Measurements from ENCODE around the gene DDX31. TPM values are rescaled to one million over a fixed set of nuclear protein-coding genes. Genes with fewer than 3 reads are reported as not detected.

Gene DDX31
- total and polyA plus RNA-seq, 9 of the 15 experiments (the other 6 are each of a cell fraction or from before 2014, with no cell fraction given), result 11.9 to 24.6 (median 22.2) TPM

DNA sequence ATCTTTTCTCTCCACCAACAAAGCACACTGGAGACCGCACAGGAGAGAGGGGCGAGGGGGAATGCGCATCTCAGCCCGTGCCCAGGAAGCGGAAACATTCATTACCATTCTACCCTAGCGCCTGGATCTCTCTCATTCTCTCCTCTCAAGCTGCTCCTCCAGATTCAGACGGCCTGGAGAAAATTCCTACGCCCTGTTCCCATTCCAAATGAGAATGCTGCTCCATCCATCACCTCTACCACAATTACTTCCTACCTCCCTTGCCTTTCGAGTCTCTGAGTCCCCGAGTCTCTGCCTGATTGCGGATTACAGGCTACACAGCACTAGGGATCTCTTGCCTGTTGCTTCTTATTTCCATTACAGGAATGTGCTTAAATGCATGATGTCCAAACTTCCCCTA is 6.7 kb downstream of the DDX31 start:
- FAIRE-seq (no peak), ATAC-seq (no peak), DNase-seq (ENCODE audit: extremely low read depth in 1 of 4, low spot score in 3 of 4) (no peak)
- no peaks in the 10 kb centered on the region for H3K9me3 ChIP-seq (replicated peaks; ENCODE audit: control insufficient read depth, insufficient read depth, low read depth, low read length)
- CTCF ChIA-PET (ENCODE audit: low intra/inter-chr PET ratio), result no interaction called here
- H3K79me2 ChIP-seq (ENCODE audit: control insufficient read depth, insufficient read depth, low read length), result peaks cover 38% of the 10 kb centered on the region
- no peak overlapping the region for H3K4me3 ChIP-seq
- WGBS (ENCODE audit: insufficient coverage, low coverage, missing lambda C conversion rate), result 82% methylated on average over 9 of the region's 11 CpGs
- POLR2A ChIA-PET, result interaction anchor here (0.8 to 1.0 kb wide), 3 partner anchors 8 to 121 kb away, joined by 3 to 5 read pairs (median 3); partner anchors contain the start of gene GTF3C4
- H3K9ac ChIP-seq (ENCODE audit: insufficient read depth in 1 of 2, low read depth in 2 of 2, low read length in 2 of 2), result no peak overlapping the region
- intact Hi-C loops (cut with micrococcal nuclease), result loop anchor here (10.0 kb wide), 1 partner anchor 132 kb away; no protein-coding TSS in a partner anchor
- no peak overlapping the region for H2AFZ ChIP-seq (ENCODE audit: low read depth, low read length)
- H4K20me1 ChIP-seq (replicated peaks; ENCODE audit: control insufficient read depth, insufficient read depth, low read length), result no peaks in the 10 kb centered on the region
- no peaks in the 10 kb centered on the region for H3K27me3 ChIP-seq (ENCODE audit: control insufficient read depth in 2 of 2, insufficient read depth in 2 of 2, low read length in 2 of 2)
- no peak overlapping the region for H3K27ac ChIP-seq (ENCODE audit: extremely low read depth, low read depth, low read length)
- H3K36me3 ChIP-seq (ENCODE audit: control insufficient read depth, insufficient read depth, low read length), result peaks cover 79% of the 10 kb centered on the region
- in situ Hi-C loops (cut with MboI), result no loop called here
- H3K4me2 ChIP-seq (ENCODE audit: insufficient read depth, low read length), result no peak overlapping the region
- H3K4me1 ChIP-seq (replicated peaks in 1 of 2; ENCODE audit: control insufficient read depth in 2 of 2, insufficient read depth in 2 of 2, low read length in 2 of 2), result peaks cover 0 to under 1% of the 10 kb centered on the region in 2 experiments; a peak in 2 of 5 replicates
- H3K9me1 ChIP-seq (ENCODE audit: control insufficient read depth, insufficient read depth, low read length), result no peaks in the 10 kb centered on the region
- BruUV-seq (replicated peaks), result no TSS peak
- TF ChIP-seq MTF1 (CRISPR knock-in tag; IDR thresholded peaks at IDR 0.05; ENCODE audit: borderline replicate concordance) (no peak), GTF2F1 (IDR thresholded peaks at IDR 0.05; ENCODE audit: low read depth, low read length) (no peak), MTA2 (IDR thresholded peaks at IDR 0.05; ENCODE audit: low read depth) (no peak), ZNF165 (CRISPR knock-in tag; IDR thresholded peaks at IDR 0.05; ENCODE audit: borderline replicate concordance) (no peak), NFIC (IDR thresholded peaks at IDR 0.05) (no peak), PTTG1 (tag; IDR thresholded peaks at IDR 0.05; ENCODE audit: low read depth) (no peak), EWSR1 (IDR thresholded peaks at IDR 0.05; ENCODE audit: borderline replicate concordance, low read depth, partially characterized antibody) (no peak), KLF6 (CRISPR knock-in tag; IDR thresholded peaks at IDR 0.05; ENCODE audit: borderline replicate concordance) (no peak), IFI16 (CRISPR knock-in tag; IDR thresholded peaks at IDR 0.05) (no peak), CREM (IDR thresholded peaks at IDR 0.05; ENCODE audit: low read depth) (no peak), MCM7 (IDR thresholded peaks at IDR 0.05) (no peak), MECOM (CRISPR knock-in tag; IDR thresholded peaks at IDR 0.05) (no peak), ZNF699 (CRISPR knock-in tag; IDR thresholded peaks at IDR 0.05; ENCODE audit: insufficient replicate concordance) (no peak)
- TF ChIP-seq, protein P1, sequence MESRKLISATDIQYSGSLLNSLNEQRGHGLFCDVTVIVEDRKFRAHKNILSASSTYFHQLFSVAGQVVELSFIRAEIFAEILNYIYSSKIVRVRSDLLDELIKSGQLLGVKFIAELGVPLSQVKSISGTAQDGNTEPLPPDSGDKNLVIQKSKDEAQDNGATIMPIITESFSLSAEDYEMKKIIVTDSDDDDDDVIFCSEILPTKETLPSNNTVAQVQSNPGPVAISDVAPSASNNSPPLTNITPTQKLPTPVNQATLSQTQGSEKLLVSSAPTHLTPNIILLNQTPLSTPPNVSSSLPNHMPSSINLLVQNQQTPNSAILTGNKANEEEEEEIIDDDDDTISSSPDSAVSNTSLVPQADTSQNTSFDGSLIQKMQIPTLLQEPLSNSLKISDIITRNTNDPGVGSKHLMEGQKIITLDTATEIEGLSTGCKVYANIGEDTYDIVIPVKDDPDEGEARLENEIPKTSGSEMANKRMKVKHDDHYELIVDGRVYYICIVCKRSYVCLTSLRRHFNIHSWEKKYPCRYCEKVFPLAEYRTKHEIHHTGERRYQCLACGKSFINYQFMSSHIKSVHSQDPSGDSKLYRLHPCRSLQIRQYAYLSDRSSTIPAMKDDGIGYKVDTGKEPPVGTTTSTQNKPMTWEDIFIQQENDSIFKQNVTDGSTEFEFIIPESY (CRISPR knock-in tag; IDR thresholded peaks at IDR 0.05), result no peak
- TF ChIP-seq, protein P2, sequence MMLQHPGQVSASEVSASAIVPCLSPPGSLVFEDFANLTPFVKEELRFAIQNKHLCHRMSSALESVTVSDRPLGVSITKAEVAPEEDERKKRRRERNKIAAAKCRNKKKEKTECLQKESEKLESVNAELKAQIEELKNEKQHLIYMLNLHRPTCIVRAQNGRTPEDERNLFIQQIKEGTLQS (IDR thresholded peaks at IDR 0.05), result no peak
- TF ChIP-seq, protein P2 (CRISPR knock-in tag; conservative IDR thresholded peaks at IDR 0.05), result no peak
- TF ChIP-seq, protein P3, sequence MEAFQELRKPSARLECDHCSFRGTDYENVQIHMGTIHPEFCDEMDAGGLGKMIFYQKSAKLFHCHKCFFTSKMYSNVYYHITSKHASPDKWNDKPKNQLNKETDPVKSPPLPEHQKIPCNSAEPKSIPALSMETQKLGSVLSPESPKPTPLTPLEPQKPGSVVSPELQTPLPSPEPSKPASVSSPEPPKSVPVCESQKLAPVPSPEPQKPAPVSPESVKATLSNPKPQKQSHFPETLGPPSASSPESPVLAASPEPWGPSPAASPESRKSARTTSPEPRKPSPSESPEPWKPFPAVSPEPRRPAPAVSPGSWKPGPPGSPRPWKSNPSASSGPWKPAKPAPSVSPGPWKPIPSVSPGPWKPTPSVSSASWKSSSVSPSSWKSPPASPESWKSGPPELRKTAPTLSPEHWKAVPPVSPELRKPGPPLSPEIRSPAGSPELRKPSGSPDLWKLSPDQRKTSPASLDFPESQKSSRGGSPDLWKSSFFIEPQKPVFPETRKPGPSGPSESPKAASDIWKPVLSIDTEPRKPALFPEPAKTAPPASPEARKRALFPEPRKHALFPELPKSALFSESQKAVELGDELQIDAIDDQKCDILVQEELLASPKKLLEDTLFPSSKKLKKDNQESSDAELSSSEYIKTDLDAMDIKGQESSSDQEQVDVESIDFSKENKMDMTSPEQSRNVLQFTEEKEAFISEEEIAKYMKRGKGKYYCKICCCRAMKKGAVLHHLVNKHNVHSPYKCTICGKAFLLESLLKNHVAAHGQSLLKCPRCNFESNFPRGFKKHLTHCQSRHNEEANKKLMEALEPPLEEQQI (IDR thresholded peaks at IDR 0.05), result no peak
- TF ChIP-seq, protein P4, sequence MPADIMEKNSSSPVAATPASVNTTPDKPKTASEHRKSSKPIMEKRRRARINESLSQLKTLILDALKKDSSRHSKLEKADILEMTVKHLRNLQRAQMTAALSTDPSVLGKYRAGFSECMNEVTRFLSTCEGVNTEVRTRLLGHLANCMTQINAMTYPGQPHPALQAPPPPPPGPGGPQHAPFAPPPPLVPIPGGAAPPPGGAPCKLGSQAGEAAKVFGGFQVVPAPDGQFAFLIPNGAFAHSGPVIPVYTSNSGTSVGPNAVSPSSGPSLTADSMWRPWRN (IDR thresholded peaks at IDR 0.05; ENCODE audit: low read depth), result no peak
